K562 (cell line): Measurements from ENCODE around the gene NAPB. TPM values are rescaled to one million over a fixed set of nuclear protein-coding genes. Genes with fewer than 3 reads are reported as not detected.

Experiments used
- ATAC-seq: fragments of 200-7000 bp; cut with Tn5 transposase; 3 replicates; pipeline ENCODE4 v1.9.1; 2020; ENCODE audit warnings: moderate library complexity
- BruUV-seq: library from RNA; stranded (reverse); fragments of 400-500 nt; replicated peaks from 2 replicates; lab custom pipeline; 2021; lab: Mats Ljungman, UMichigan
- CTCF ChIA-PET: fragments of 300-600 bp; formaldehyde crosslinking; extraction: SDS; loops from one replicate; lab custom pipeline; 2021; ENCODE audit warnings: low intra/inter-chr PET ratio; lab: Yijun Ruan, JAX
- POLR2A ChIA-PET: fragments of 300-600, 350-650 bp; sonication (Branson Sonifier 250); formaldehyde crosslinking; extraction: SDS; loops from one replicate; lab custom pipeline; 2021; ENCODE audit warnings: antibody characterized with exemption, inconsistent platforms; lab: Yijun Ruan, JAX
- DNase-seq, 4 experiments: peaks; one replicate each; pipeline versions ENCODE4 v3.0.0 to v3.0.0-alpha.2; 2011 to 2018; ENCODE audit warnings: low spot score in 3 of 4, mixed read lengths in 3 of 4; ENCODE audit errors: extremely low read depth in 1 of 4
- FAIRE-seq: peaks from 2 replicates; lab custom pipeline; 2011; peaks lifted over from hg19 to GRCh38; lab: Jason Lieb, UNC
- H2AFZ ChIP-seq: 2 replicates; pipeline ENCODE4 v1.6.0; 2011; ENCODE audit warnings: low read depth, low read length, control low read depth, inconsistent platforms
- H3K27ac ChIP-seq: fragments of 200-600 bp; 3 replicates; pipeline ENCODE4 v1.8.0; 2011; ENCODE audit warnings: low read depth, mild to moderate bottlenecking, control low read depth, inconsistent platforms, low read length, moderate library complexity, mixed read lengths; ENCODE audit errors: extremely low read depth
- H3K27me3 ChIP-seq, 2 experiments: fragments of 300-600 bp in 1 of 2; 2 replicates in 1 of 2; 3 replicates in 1 of 2; pipeline versions ENCODE4 v1.6.0 to v1.8.0; 2011; ENCODE audit warnings: inconsistent platforms in 2 of 2, low read length in 2 of 2, mild to moderate bottlenecking in 1 of 2, mixed read lengths in 1 of 2, moderate library complexity in 1 of 2; ENCODE audit not compliant: control insufficient read depth in 2 of 2, insufficient read depth in 2 of 2
- H3K36me3 ChIP-seq: fragments of 300-600 bp; 3 replicates; pipeline ENCODE4 v1.8.0; 2011; ENCODE audit warnings: mild to moderate bottlenecking, low read length, inconsistent platforms; ENCODE audit not compliant: control insufficient read depth, insufficient read depth
- H3K4me1 ChIP-seq, 2 experiments: fragments of 200-600 bp in 1 of 2; replicated peaks in 1 of 2; 2 replicates in 1 of 2; 3 replicates in 1 of 2; pipeline versions ENCODE4 v1.5.1 to v1.8.0; 2011; ENCODE audit warnings: inconsistent platforms in 2 of 2, low read length in 2 of 2, mild to moderate bottlenecking in 1 of 2, mixed read lengths in 1 of 2, moderate library complexity in 1 of 2; ENCODE audit not compliant: control insufficient read depth in 2 of 2, insufficient read depth in 2 of 2
- H3K4me2 ChIP-seq: 2 replicates; pipeline ENCODE4 v1.6.1; 2011; ENCODE audit warnings: low read length, control low read depth, inconsistent platforms, mixed read lengths; ENCODE audit not compliant: insufficient read depth
- H3K4me3 ChIP-seq: fragments of 200-600 bp; sonication (generic), shearing (Covaris generic); 2 replicates; pipeline ENCODE4 v1.5.1; 2016; ENCODE audit warnings: control low read depth, inconsistent platforms
- H3K79me2 ChIP-seq: fragments of 200-600 bp; 3 replicates; pipeline ENCODE4 v1.8.0; 2011; ENCODE audit warnings: low read length, inconsistent platforms; ENCODE audit not compliant: control insufficient read depth, insufficient read depth
- H3K9ac ChIP-seq, 2 experiments: 2 replicates each; pipeline versions ENCODE4 v1.6.0 to v1.6.1; 2011; ENCODE audit warnings: low read depth in 2 of 2, low read length in 2 of 2, control low read depth in 1 of 2, inconsistent platforms in 1 of 2, mild to moderate bottlenecking in 1 of 2, mixed read lengths in 1 of 2; ENCODE audit not compliant: insufficient read depth in 1 of 2
- H3K9me1 ChIP-seq: one replicate; pipeline ENCODE4 v1.6.0; 2011; ENCODE audit warnings: inconsistent platforms, mild to moderate bottlenecking, low read length, moderate library complexity; ENCODE audit not compliant: control insufficient read depth, insufficient read depth
- H3K9me3 ChIP-seq: replicated peaks from 2 replicates; pipeline ENCODE4 v1.5.1; 2011; ENCODE audit warnings: low read depth, low read length, inconsistent platforms; ENCODE audit not compliant: control insufficient read depth, insufficient read depth
- H4K20me1 ChIP-seq: replicated peaks from 2 replicates; pipeline ENCODE4 v1.6.1; 2011; ENCODE audit warnings: low read length, inconsistent platforms, mixed read lengths; ENCODE audit not compliant: control insufficient read depth, insufficient read depth
- CCNT2 ChIP-seq: IDR thresholded peaks from 2 replicates; pipeline ENCODE4 v1.6.1; 2011; ENCODE audit warnings: borderline replicate concordance, low read depth, mild to moderate bottlenecking, moderate library complexity, mixed read lengths, low read length; ENCODE audit not compliant: insufficient read length; ENCODE audit errors: extremely low read depth
- EHMT2 ChIP-seq: fragments of 450-650 bp; IDR thresholded peaks from 2 replicates; pipeline ENCODE4 v1.6.1; 2018; ENCODE audit warnings: antibody characterized with exemption
- HMGN3 ChIP-seq: IDR thresholded peaks from 2 replicates; pipeline ENCODE4 v1.6.1; 2011; ENCODE audit warnings: borderline replicate concordance, low read depth, mild to moderate bottlenecking, mixed read lengths, low read length; ENCODE audit not compliant: insufficient read length; ENCODE audit errors: extremely low read depth
- MYNN ChIP-seq, 2 experiments: sonication (generic); formaldehyde crosslinking in 1 of 2; IDR thresholded peaks; 2 replicates each; pipeline versions ENCODE4 v1.5.0 to v1.6.1; 2016 to 2020; ENCODE audit warnings: antibody characterized with exemption in 1 of 2, missing genetic modification reagents in 1 of 2
- NCOA4 ChIP-seq: fragments of 450-650 bp; IDR thresholded peaks from 2 replicates; pipeline ENCODE4 v1.6.1; 2018; ENCODE audit warnings: mild to moderate bottlenecking; ENCODE audit not compliant: partially characterized antibody
- NFE2 ChIP-seq: IDR thresholded peaks from 2 replicates; pipeline ENCODE4 v1.6.1; 2014; ENCODE audit warnings: antibody characterized with exemption, low read depth
- NR2C2 ChIP-seq, 2 experiments: fragments of 200-800 bp in 1 of 2; sonication (Bioruptor generic) in 1 of 2; sonication (generic) in 1 of 2; formaldehyde crosslinking in 1 of 2; IDR thresholded peaks; 2 replicates each; pipeline versions ENCODE4 v1.6.1 to v1.8.0; 2016 to 2022; ENCODE audit warnings: mild to moderate bottlenecking in 1 of 2, missing compliant biosample characterization in 1 of 2, missing genetic modification characterization in 1 of 2, missing genetic modification reagents in 1 of 2
- SETDB1 ChIP-seq: IDR thresholded peaks from one replicate; pipeline ENCODE4 v1.6.1; 2012; ENCODE audit warnings: low read length, control low read depth, inconsistent platforms
- SMARCA4 ChIP-seq: fragments of 450-650 bp; IDR thresholded peaks from 2 replicates; pipeline ENCODE4 v1.6.1; 2016
- ZBTB17 ChIP-seq: fragments of 450-650 bp; formaldehyde crosslinking; IDR thresholded peaks from 2 replicates; pipeline ENCODE4 v1.4.0; 2020; ENCODE audit warnings: mild to moderate bottlenecking
- WGBS: fragments of 100-300 bp; shearing (Covaris generic); methylation state at CpG from one replicate; pipeline ENCODE4 v1.1.6; 2016; ENCODE audit warnings: low coverage, mixed read lengths; ENCODE audit not compliant: insufficient coverage; ENCODE audit errors: missing lambda C conversion rate; 5-methylcytosine and 5-hydroxymethylcytosine counted together
- in situ Hi-C: fragments of 300-500 bp; cut with MboI; formaldehyde crosslinking; loops from 4 replicates; pipeline ENCODE4 v1.15.0; 2018; ENCODE audit warnings: inconsistent platforms, mixed read lengths
- intact Hi-C: fragments of 100-400 bp; cut with micrococcal nuclease; formaldehyde crosslinking; loops from 2 replicates; pipeline ENCODE4 v1.14.2; 2022
- polyA plus RNA-seq, 8 experiments: library from polyadenylated mRNA; depleted of rRNA in 4 of 8; stranded (reverse) in 5 of 8; unstranded in 3 of 8; fragments of >200 nt; fragmentation: Nextera tagmentation in 2 of 8; fragmentation: Illumina TruSeq in 1 of 8; extraction: Ambion mirVana in 2 of 8; extraction: Trizol in 1 of 8; gene quantifications; 2 replicates each; pipeline versions ENCODE4 v1.2.1 to v1.2.3, GENCODE V29; 2011 to 2014; ENCODE audit warnings: inconsistent platforms in 1 of 8, missing spikeins in 1 of 8
- total RNA-seq, 7 experiments: library from RNA; depleted of rRNA in 6 of 7; stranded (reverse); fragments of >200 nt in 6 of 7; fragmentation: Illumina TruSeq in 2 of 7; extraction: Trizol in 2 of 7; gene quantifications; 2 replicates each; pipeline versions ENCODE4 v1.2.1 to v1.2.3, GENCODE V29; 2011 to 2021; ENCODE audit warnings: low replicate concordance in 1 of 7
- TF ChIP-seq, protein P1 (sequence below): sonication (generic); formaldehyde crosslinking; IDR thresholded peaks from 2 replicates; pipeline ENCODE4 v1.8.0; 2022; ENCODE audit warnings: mild to moderate bottlenecking, missing genetic modification reagents
- TF ChIP-seq, protein P2 (sequence below): fragments of 450-650 bp; IDR thresholded peaks from 2 replicates; pipeline ENCODE4 v1.6.1; 2017; ENCODE audit warnings: mild to moderate bottlenecking, moderate library complexity

Gene NAPB
- total and polyA plus RNA-seq, 9 of the 15 experiments (the other 6 are each of a cell fraction or from before 2014, with no cell fraction given), result 1.4 to 7.7 (median 5.2) TPM

DNA sequence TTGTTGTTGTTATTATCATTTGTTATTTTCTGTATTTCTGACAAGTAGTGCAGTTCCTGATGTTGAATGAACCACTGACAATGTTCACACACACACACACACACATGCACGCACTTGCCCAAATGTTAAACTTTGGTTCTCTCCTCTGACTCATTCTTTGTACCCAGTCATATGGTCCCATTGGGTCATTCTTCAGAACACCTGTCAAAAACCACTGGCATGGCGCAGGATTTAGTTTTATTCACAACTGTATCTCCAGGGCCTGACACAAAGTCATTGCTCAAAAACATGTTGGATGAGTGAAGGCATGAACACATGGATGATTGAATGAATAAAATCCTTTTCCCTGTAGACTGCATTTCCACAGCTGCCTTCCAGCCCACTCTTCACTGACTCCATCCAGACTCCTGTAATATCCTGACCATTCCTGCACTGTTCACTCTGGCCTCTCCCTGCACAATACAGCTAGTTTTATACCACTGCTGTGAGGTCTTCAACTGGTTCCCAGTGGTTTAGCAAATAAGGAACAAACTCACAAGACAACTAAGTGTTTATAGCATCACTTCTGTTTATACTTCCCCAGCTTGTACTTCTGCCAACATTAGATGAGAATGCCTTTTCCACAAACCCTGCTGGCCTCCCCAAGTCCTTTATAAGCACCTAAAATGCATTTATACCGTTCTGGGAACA, 38.3 kb upstream of the NAPB start:
- ChIA-PET POLR2A (interaction anchor here (0.7 kb wide), 1 partner anchor 15 kb away, joined by 4 read pairs; no protein-coding TSS in a partner anchor), CTCF (no interaction called here)
- Histone ChIP-seq H3K79me2 (no peaks in the 10 kb centered on the region), H4K20me1 (no peaks in the 10 kb centered on the region), H3K9me1 (no peaks in the 10 kb centered on the region), H2AFZ (no peak overlapping the region), H3K27ac (no peak overlapping the region), H3K4me1 (no peaks in the 10 kb centered on the region), H3K9me3 (no peaks in the 10 kb centered on the region), H3K36me3 (no peaks in the 10 kb centered on the region), H3K27me3 (peaks cover 0 to 8% of the 10 kb centered on the region in 2 experiments; a peak in 2 of 5 replicates), H3K4me3 (no peak overlapping the region), H3K9ac (no peak overlapping the region), H3K4me2 (no peak overlapping the region)
- FAIRE-seq (no peak), ATAC-seq (no peak), DNase-seq (no peak)
- intact Hi-C loops (no loop called here), in situ Hi-C loops (no loop called here)
- no TSS peak for BruUV-seq
- WGBS, result 0% methylated on average over 3 of the region's 3 CpGs
- no peak for TF ChIP-seq HMGN3
- no peak for TF ChIP-seq MYNN (IDR thresholded peaks at IDR 0.05)
- TF ChIP-seq MYNN (CRISPR knock-in tag; IDR thresholded peaks at IDR 0.05), result no peak
- TF ChIP-seq NFE2, result no peak
- TF ChIP-seq NR2C2 (CRISPR knock-in tag; IDR thresholded peaks at IDR 0.05), result no peak
- TF ChIP-seq NR2C2 (tag; IDR thresholded peaks at IDR 0.05), result no peak
- no peak for TF ChIP-seq ZBTB17 (CRISPR knock-in tag)
- TF ChIP-seq EHMT2, result no peak
- TF ChIP-seq NCOA4, result no peak
- TF ChIP-seq, protein P1, sequence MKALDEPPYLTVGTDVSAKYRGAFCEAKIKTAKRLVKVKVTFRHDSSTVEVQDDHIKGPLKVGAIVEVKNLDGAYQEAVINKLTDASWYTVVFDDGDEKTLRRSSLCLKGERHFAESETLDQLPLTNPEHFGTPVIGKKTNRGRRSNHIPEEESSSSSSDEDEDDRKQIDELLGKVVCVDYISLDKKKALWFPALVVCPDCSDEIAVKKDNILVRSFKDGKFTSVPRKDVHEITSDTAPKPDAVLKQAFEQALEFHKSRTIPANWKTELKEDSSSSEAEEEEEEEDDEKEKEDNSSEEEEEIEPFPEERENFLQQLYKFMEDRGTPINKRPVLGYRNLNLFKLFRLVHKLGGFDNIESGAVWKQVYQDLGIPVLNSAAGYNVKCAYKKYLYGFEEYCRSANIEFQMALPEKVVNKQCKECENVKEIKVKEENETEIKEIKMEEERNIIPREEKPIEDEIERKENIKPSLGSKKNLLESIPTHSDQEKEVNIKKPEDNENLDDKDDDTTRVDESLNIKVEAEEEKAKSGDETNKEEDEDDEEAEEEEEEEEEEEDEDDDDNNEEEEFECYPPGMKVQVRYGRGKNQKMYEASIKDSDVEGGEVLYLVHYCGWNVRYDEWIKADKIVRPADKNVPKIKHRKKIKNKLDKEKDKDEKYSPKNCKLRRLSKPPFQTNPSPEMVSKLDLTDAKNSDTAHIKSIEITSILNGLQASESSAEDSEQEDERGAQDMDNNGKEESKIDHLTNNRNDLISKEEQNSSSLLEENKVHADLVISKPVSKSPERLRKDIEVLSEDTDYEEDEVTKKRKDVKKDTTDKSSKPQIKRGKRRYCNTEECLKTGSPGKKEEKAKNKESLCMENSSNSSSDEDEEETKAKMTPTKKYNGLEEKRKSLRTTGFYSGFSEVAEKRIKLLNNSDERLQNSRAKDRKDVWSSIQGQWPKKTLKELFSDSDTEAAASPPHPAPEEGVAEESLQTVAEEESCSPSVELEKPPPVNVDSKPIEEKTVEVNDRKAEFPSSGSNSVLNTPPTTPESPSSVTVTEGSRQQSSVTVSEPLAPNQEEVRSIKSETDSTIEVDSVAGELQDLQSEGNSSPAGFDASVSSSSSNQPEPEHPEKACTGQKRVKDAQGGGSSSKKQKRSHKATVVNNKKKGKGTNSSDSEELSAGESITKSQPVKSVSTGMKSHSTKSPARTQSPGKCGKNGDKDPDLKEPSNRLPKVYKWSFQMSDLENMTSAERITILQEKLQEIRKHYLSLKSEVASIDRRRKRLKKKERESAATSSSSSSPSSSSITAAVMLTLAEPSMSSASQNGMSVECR (CRISPR knock-in tag), result no peak
- TF ChIP-seq SMARCA4, result no peak
- TF ChIP-seq CCNT2, result no peak
- TF ChIP-seq SETDB1, result no peak
- TF ChIP-seq, protein P2, sequence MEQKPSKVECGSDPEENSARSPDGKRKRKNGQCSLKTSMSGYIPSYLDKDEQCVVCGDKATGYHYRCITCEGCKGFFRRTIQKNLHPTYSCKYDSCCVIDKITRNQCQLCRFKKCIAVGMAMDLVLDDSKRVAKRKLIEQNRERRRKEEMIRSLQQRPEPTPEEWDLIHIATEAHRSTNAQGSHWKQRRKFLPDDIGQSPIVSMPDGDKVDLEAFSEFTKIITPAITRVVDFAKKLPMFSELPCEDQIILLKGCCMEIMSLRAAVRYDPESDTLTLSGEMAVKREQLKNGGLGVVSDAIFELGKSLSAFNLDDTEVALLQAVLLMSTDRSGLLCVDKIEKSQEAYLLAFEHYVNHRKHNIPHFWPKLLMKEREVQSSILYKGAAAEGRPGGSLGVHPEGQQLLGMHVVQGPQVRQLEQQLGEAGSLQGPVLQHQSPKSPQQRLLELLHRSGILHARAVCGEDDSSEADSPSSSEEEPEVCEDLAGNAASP, result no peak
